RWPE2 (cell line): ENCODE measurements around the gene ANGPTL4.
A peak's percentile ranks its signal among the peaks of the same experiment; 100 is the strongest.

Experiments
- ATAC-seq: fragments of 200-7000 bp; cut with Tn5 transposase; 3 replicates; pipeline ENCODE4 v1.9.1; 2021; ENCODE audit warnings: low read depth
- DNase-seq: peaks from one replicate; pipeline ENCODE4 v3.0.0-alpha.2; 2020; ENCODE audit warnings: low spot score
- H3K27ac ChIP-seq: fragments of 450-650 bp; 2 replicates; pipeline ENCODE4 v1.5.1; 2017; ENCODE audit warnings: mild to moderate bottlenecking; ENCODE audit not compliant: poor library complexity, severe bottlenecking
- H3K27me3 ChIP-seq: fragments of 250-450 bp; sonication (Bioruptor Pico); 2 replicates; pipeline ENCODE4 v1.5.1; 2021; ENCODE audit warnings: mild to moderate bottlenecking, moderate library complexity; ENCODE audit not compliant: insufficient read depth, poor library complexity, severe bottlenecking
- H3K36me3 ChIP-seq: fragments of 250-450 bp; sonication (Bioruptor Pico); 2 replicates; pipeline ENCODE4 v1.5.1; 2020; ENCODE audit warnings: low read depth, mild to moderate bottlenecking, moderate library complexity
- H3K4me1 ChIP-seq: fragments of 250-450 bp; sonication (Bioruptor Pico); 2 replicates; pipeline ENCODE4 v1.5.1; 2021; ENCODE audit warnings: mild to moderate bottlenecking, moderate library complexity; ENCODE audit not compliant: insufficient read depth, poor library complexity, severe bottlenecking
- H3K4me3 ChIP-seq: fragments of 250-450 bp; sonication (Bioruptor Pico); 2 replicates; pipeline ENCODE4 v1.5.1; 2021; ENCODE audit warnings: mild to moderate bottlenecking, moderate library complexity; ENCODE audit not compliant: severe bottlenecking
- H3K9me3 ChIP-seq: fragments of 250-450 bp; sonication (Bioruptor Pico); 2 replicates; pipeline ENCODE4 v1.5.1; 2021; ENCODE audit warnings: mild to moderate bottlenecking, moderate library complexity; ENCODE audit not compliant: severe bottlenecking
- CTCF ChIP-seq: fragments of 450-650 bp; IDR thresholded peaks from one replicate; pipeline ENCODE4 v1.5.1; 2017; ENCODE audit warnings: mild to moderate bottlenecking, moderate library complexity; ENCODE audit not compliant: poor library complexity, severe bottlenecking

ANGPTL4 gene

GRCh38 chr19:8387688-8388611 is 24.0 kb downstream of the ANGPTL4 start:
- Histone ChIP-seq H3K27me3 (no peaks in the 10 kb centered on the region), H3K4me1 (peaks cover 5% of the 10 kb centered on the region), H3K9me3 (no peaks in the 10 kb centered on the region), H3K36me3 (no peaks in the 10 kb centered on the region), H3K27ac (no peak overlapping the region), H3K4me3 (no peak overlapping the region)
- ATAC-seq = no peak
- DNase-seq = no peak
- no peak for TF ChIP-seq CTCF

- DNase-seq (no peak), ATAC-seq (no peak)
- Histone ChIP-seq H3K4me1 (peaks cover 5% of the 10 kb centered on the region), H3K36me3 (no peaks in the 10 kb centered on the region), H3K27me3 (no peaks in the 10 kb centered on the region), H3K9me3 (no peaks in the 10 kb centered on the region), H3K27ac (no peak overlapping the region), H3K4me3 (no peak overlapping the region)
- no peak for TF ChIP-seq CTCF
These were observed 24.6 kb downstream of the ANGPTL4 start for GRCh38 chr19:8388612-8388958.

GRCh38 chr19:8389891-8390616 is 26.1 kb downstream of the ANGPTL4 start, which contains the start of gene RAB11B:
Gene RAB11B (plus strand): TSS chr19:8390360. CDS start chr19:8390417, 57 bp downstream.
- H3K4me3 ChIP-seq = peak within 1 kb of the TSS; percentile 97
- H3K9me3 ChIP-seq = no peaks in the 10 kb centered on the region
- ATAC-seq (peak; percentile 94), DNase-seq (peak; percentile 99)
- H3K27ac ChIP-seq = peak within 1 kb of the TSS; percentile 88
- TF ChIP-seq CTCF = no peak
- no peaks in the 10 kb centered on the region for H3K36me3 ChIP-seq
- no peaks in the 10 kb centered on the region for H3K27me3 ChIP-seq
- H3K4me1 ChIP-seq = peaks cover 16% of the 10 kb centered on the region

- Histone ChIP-seq H3K27ac (peak overlapping the region; percentile 88), H3K9me3 (no peaks in the 10 kb centered on the region), H3K4me3 (peak overlapping the region; percentile 97), H3K36me3 (0 out of 2 replicates have a peak, but pooled peaks cover 3% of the 10 kb centered on the region), H3K27me3 (no peaks in the 10 kb centered on the region), H3K4me1 (peaks cover 18% of the 10 kb centered on the region)
- peak; percentile 40 for ATAC-seq
- no peak for TF ChIP-seq CTCF
- peak; percentile 92 for DNase-seq
These were observed 26.6 kb downstream of the ANGPTL4 start for GRCh38 chr19:8390617-8390981.
